Measurements from ENCODE around the gene PSMA8. TPM values are rescaled to one million over a fixed set of nuclear protein-coding genes. Genes with fewer than 3 reads are reported as not detected.

The PSMA8 gene
- total and polyA plus RNA-seq, 2 of the 8 experiments (the other 6 are each of a cell fraction or from before 2014, with no cell fraction given), result not detected

- Histone ChIP-seq H3K9ac (replicated peaks in 1 of 4; ENCODE audit: extremely low read depth in 1 of 4, low read depth in 3 of 4, low read length in 3 of 4) (no peak overlapping the region), H3K4me1 (replicated peaks in 1 of 4; ENCODE audit: control insufficient read depth in 3 of 4, insufficient read depth in 4 of 4, low read length in 3 of 4) (no peaks in the 10 kb centered on the region), H3K27me3 (replicated peaks in 1 of 4; ENCODE audit: control insufficient read depth in 3 of 4, extremely low read depth in 1 of 4, insufficient read depth in 3 of 4, low read length in 3 of 4) (no peaks in the 10 kb centered on the region), H2BK15ac (ENCODE audit: low read length) (no peak overlapping the region), H4K91ac (replicated peaks; ENCODE audit: insufficient read length, low read length) (no peak overlapping the region), H2BK12ac (ENCODE audit: low read depth, low read length) (no peak overlapping the region), H3K18ac (ENCODE audit: extremely low read depth, low read length) (no peak overlapping the region), H3K79me1 (ENCODE audit: low read depth, low read length) (no peaks in the 10 kb centered on the region), H3K4me3 (ENCODE audit: extremely low read depth in 1 of 4, insufficient read depth in 2 of 4, low read depth in 3 of 4, low read length in 4 of 4) (no peak overlapping the region), H4K5ac (ENCODE audit: insufficient read length, low read depth, low read length) (no peak overlapping the region), H2AK5ac (ENCODE audit: low read depth, low read length) (no peak overlapping the region), H3K36me3 (ENCODE audit: control insufficient read depth in 2 of 4, insufficient read depth in 4 of 4, low read length in 3 of 4) (no peaks in the 10 kb centered on the region), H2BK120ac (replicated peaks; ENCODE audit: low read depth, low read length) (no peak overlapping the region), H3K23ac (ENCODE audit: insufficient read length) (no peak overlapping the region), H4K8ac (ENCODE audit: extremely low read depth, insufficient read depth, low read length) (no peak overlapping the region), H3K27ac (ENCODE audit: low read depth, low read length) (no peak overlapping the region), H3K9me3 (ENCODE audit: insufficient read depth in 2 of 2, low read depth in 1 of 2, low read length in 1 of 2) (no peaks in the 10 kb centered on the region), H3K56ac (replicated peaks; ENCODE audit: insufficient read length, low read depth, low read length) (no peak overlapping the region), H2BK20ac (ENCODE audit: low read length) (no peak overlapping the region), H3K4me2 (ENCODE audit: insufficient read depth in 1 of 2, low read depth in 2 of 2, low read length in 2 of 2) (no peak overlapping the region), H3K14ac (ENCODE audit: insufficient read length) (no peak overlapping the region), H2AFZ (ENCODE audit: low read length) (no peak overlapping the region), H3K79me2 (ENCODE audit: control insufficient read depth in 1 of 2, insufficient read depth in 2 of 2, low read length in 2 of 2) (no peaks in the 10 kb centered on the region), H4K20me1 (replicated peaks in 1 of 2; ENCODE audit: control insufficient read depth in 1 of 2, insufficient read depth in 2 of 2, low read length in 2 of 2) (no peaks in the 10 kb centered on the region), H2BK5ac (ENCODE audit: low read depth, low read length) (no peak overlapping the region), H3K23me2 (ENCODE audit: low read depth, low read length) (no peaks in the 10 kb centered on the region), H3K4ac (replicated peaks; ENCODE audit: insufficient read length, low read depth, low read length) (no peak overlapping the region)
- TF ChIP-seq SP4 (IDR thresholded peaks at IDR 0.05; ENCODE audit: low read length) (no peak), TAF1 (IDR thresholded peaks at IDR 0.05; ENCODE audit: low read depth, low read length) (no peak), CHD2 (IDR thresholded peaks at IDR 0.05; ENCODE audit: low read length) (no peak), KDM1A (IDR thresholded peaks at IDR 0.05; ENCODE audit: borderline replicate concordance, low read length) (no peak), SIN3A (conservative IDR thresholded peaks at IDR 0.05 in 1 of 2, IDR thresholded peaks at IDR 0.05 in 1 of 2; ENCODE audit: low read depth in 1 of 2, low read length in 2 of 2) (no peak)
- FAIRE-seq (no peak), DNase-seq (ENCODE audit: low read depth in 1 of 2, low spot score in 2 of 2) (no peak)
- ChIA-PET CTCF (ENCODE audit: partially characterized antibody) (no interaction called here), POLR2A (ENCODE audit: partially characterized antibody) (no interaction called here)
- 87 to 100% methylated on average over 1 to 2 of the region's 2 CpGs for WGBS, 2 experiments (ENCODE audit: extremely low coverage in 1 of 2, insufficient coverage in 1 of 2, insufficient read length in 1 of 2, insufficient replicate concordance in 2 of 2, low coverage in 1 of 2, low lambda C conversion rate in 2 of 2, missing lambda C conversion rate in 1 of 2)
These were observed 30.9 kb downstream of the PSMA8 start for GRCh38 chr18:26164571-26164970.

Data from H1 (cell line).